ENCODE results near the gene CELSR2.

DNA sequence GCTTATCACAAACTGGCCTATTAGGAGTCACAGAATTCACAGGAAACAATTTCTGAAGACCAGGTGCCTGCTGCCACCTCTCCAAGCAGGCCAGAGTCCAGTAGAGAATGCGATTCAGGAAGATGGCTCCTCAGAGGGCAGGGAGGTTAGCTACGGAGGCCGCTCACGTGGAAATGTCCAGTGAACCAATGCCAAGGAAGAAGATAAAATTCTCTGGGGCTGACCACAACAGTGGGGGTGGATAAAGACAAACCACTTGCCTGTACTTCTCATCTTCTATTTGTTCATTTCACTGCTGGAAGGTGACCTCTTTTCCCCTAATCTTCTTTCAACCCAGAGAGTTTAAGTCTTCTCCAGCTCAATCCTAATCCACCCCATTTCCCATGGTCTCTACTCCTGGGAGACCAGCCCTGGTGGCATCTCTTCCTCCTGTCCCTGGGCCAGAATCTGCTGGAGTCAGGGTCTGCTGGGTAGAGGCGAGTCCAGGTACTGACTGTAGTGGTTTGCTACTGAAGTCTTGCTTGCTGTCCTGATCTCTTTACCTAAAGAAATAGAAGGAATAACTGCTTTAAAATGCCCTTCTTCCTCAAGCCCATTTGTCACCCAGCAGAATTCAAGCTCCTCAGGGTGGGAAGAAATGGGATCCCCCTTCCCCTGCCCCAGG lies 30.4 kb downstream of the CELSR2 start:
- no peak for TF ChIP-seq POLR2AphosphoS5 (IDR thresholded peaks at IDR 0.05; ENCODE audit: low read depth, low read length)
- TF ChIP-seq, protein P1, sequence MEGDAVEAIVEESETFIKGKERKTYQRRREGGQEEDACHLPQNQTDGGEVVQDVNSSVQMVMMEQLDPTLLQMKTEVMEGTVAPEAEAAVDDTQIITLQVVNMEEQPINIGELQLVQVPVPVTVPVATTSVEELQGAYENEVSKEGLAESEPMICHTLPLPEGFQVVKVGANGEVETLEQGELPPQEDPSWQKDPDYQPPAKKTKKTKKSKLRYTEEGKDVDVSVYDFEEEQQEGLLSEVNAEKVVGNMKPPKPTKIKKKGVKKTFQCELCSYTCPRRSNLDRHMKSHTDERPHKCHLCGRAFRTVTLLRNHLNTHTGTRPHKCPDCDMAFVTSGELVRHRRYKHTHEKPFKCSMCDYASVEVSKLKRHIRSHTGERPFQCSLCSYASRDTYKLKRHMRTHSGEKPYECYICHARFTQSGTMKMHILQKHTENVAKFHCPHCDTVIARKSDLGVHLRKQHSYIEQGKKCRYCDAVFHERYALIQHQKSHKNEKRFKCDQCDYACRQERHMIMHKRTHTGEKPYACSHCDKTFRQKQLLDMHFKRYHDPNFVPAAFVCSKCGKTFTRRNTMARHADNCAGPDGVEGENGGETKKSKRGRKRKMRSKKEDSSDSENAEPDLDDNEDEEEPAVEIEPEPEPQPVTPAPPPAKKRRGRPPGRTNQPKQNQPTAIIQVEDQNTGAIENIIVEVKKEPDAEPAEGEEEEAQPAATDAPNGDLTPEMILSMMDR (IDR thresholded peaks at IDR 0.05; ENCODE audit: control extremely low read depth in 1 of 3, insufficient read depth in 1 of 3, low read depth in 1 of 3, low read length in 3 of 3): no peak
- no peak for TF ChIP-seq TCF12 (IDR thresholded peaks at IDR 0.05; ENCODE audit: low read depth, low read length)
- TF ChIP-seq EZH2 (IDR thresholded peaks at IDR 0.05; ENCODE audit: low read depth, low read length, severe bottlenecking): no peak
- TF ChIP-seq TAF7 (optimal IDR thresholded peaks at IDR 0.05; ENCODE audit: borderline replicate concordance, low read depth, low read length): no peak
- no peak for TF ChIP-seq CEBPB (IDR thresholded peaks at IDR 0.05; ENCODE audit: low read depth, low read length)
- TF ChIP-seq RXRA (IDR thresholded peaks at IDR 0.05; ENCODE audit: insufficient read depth, low read depth, low read length): no peak

Measured in H1 (cell line).